T-helper 2 cell treated with Interferon-gamma antibody and Interleukin-4, amounts not matched to agents 100 ng/mL and 5 ng/mL, for 36 hours (primary cell): ENCODE measurements around the gene CELF4. TPM values are rescaled to one million over a fixed set of nuclear protein-coding genes. Genes with fewer than 3 reads are reported as not detected.

Source experiments
- intact Hi-C: fragments of 100-400 bp; cut with micrococcal nuclease; formaldehyde crosslinking; loops from one replicate; pipeline ENCODE4 v1.15.1; 2023
- total RNA-seq: library from RNA; stranded (reverse); gene quantifications from 2 replicates; pipeline ENCODE4 v1.2.3, GENCODE V29; 2022

CELF4 gene
- total RNA-seq = not detected in 2 replicates

DNA sequence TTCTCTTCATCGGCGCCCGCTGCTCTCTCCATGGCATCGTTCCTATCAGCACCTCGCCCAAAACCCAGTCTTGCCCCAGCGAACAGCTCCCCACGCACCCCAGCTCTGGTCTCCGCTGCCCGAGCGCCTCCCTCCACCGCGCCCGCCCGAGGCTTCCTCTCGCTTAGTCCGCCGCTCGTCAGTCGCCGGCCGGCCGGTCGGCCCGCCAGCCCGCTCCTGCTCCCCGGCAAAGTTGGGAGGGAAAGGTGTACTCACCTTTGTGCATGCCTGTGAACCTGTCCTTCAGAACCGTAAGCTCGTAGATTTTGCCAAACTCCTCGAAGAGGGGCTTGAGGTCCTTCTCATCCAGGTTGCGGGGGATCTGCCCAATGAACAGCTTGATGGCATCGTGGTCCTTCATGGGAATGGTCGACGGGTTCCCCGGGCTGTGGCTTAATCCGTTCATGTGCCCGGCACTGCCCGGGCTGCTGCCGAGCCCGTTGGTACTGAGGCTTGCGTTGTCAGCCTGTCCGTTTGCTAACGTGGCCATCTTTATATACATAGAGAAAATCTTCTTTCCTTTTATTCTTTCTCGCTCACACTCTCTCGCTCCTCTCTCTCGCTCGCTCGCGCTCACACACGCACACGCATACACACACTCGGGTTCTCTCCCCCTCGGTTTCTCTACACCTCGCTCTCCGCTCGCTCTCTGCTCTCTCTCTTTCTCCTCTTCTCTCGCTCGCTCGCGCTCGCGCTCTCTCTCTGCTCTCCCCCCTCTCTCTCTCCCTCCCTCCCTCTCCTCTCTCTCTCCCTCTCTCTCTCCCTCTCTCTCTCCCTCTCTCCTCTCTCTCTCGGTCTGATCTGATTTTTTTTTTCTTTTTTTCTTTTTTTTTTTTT is at the start of gene CELF4:
CELF4 (minus strand) TSS at position 698 of the 876 bp plus-strand sequence.
- intact Hi-C loops = no loop called here

DNA sequence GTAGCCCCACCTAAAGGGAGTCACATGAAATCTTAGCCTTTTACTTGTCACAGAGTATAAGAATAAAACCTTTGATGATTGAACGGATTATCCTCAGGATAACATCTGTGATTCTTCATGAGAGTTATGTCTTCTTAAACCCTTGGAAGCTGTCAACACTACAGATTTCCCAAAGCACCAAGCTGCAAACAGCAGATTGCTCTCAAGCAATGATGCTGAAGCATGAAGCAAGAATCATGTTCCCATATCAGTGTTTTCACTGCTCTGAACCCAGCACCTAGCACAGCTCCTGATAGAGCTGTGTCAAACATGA is 47.6 kb upstream of the CELF4 start:
- intact Hi-C loops = no loop called here

DNA sequence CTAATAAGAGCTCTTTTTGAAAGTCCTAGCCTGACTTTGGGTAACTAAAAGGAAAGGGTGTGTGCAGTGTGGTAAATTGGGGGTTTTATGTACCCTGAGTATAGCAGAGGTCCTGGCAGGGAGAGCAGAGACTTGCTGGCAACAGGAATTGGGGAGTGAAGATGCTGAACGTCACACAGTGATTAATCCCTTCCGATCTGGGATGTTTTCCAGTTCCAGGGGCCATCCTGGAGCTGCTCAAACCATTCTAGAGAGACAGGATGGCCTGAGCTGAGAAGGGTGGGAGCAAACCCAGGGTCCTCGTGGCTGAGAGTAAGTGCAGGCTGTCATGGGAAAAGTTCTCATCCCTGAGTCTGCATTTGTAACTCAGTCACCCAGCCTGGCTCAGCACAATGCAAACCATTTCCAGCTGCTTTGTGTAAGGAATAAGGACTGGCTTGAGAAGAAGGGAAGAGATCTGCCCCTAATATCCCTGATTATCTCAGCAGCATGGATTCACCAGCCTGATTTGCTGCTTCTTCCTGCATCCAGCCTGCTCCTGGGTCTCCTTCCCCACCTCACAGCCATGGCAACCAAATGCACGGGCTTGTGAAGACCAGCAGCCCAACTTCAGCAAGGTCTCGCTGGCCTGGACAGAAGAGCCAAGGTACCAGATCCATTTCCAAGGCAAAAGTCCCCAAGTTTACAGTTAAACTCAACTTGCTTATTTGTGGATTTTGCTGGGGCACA is 47.1 kb upstream of the CELF4 start:
- intact Hi-C loops = no loop called here

DNA sequence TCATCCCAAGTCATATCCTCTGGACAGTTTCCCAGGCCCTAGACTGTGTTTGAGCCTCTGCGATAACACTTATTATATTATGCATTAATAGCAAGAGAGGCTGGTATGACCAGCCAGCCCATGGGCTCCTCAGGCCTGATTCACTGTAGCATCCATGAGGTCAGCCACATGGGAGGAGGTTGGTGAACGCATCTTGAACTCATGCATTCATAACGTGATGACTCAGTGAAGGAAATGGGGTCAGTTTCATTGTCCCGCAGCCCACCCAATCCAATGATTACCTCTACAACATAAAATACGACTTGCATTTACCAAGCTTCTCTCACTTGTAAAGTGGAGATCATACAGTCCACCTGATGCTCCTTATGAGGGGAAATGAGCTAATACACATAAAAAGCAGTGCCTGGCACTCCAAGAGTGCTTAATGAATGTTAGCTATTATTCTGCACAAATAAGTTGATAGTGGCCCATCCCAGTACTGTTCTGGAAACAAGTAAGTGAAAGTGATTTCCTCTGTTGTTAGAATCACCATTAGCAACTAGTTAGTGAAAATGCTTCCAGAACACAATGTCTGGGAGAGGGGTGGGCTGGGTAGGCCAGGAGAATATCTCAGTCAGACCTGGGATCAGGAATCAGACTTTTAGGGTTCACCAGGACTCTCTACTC is 46.1 kb upstream of the CELF4 start:
- intact Hi-C loops = no loop called here

DNA sequence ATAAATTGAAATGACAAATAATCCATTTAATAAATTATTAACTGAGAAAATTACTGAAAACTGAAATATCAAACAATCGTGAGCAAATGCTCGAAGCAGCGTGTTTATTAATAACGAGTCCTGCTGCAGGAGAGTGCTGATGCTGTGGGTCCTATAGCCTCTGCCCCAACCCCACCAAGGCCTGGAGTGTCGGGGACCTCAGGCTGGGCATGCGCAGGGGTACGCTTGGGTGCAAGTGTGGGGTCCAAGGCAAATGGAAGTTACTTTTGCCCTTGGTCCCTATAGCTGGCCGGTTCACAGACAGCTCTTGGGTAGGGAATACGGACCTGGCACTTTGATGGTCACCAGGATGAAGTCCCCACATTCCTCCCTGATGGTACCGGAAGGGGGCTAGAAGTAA is 43.3 kb upstream of the CELF4 start:
- intact Hi-C loops = no loop called here

DNA sequence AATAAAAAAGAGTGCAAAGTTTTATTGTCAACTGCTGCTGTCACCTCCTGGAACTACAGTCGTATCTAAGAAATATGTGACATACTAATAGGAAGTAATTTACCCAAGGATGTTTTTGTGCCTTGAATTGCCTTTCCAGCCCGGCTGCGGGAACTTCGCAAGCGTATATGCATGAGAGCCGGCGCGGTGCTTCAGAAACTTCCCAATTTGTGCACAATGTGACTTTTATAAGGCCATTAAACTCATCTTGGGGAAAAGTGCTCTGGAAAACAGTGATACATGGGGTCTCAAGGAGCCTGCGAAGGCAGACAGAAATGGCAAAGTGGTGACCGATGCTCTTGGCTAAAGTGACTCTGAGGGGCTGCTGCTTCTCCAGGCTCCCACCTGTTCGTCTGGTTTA is 41.7 kb upstream of the CELF4 start:
- intact Hi-C loops = no loop called here

DNA sequence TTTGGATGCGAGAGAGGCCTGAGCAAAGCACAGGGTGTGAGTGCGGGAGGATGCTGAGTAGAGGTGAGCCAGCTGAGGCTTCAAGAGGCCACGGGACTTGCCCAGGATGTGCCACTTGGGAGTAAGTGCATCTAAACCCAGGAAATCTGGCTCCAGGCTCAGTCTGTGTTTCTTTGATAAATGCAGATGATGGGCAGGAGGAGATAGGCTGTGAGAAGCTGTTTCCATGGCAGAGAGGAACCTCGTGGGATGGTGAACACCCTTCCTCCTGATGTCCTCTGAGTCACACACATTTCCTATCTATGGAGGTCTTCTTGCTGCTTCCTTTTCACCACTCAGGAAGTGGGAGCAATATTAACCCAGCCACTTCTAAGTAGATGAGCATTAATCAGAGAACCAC is 38.4 kb upstream of the CELF4 start:
- intact Hi-C loops = no loop called here

DNA sequence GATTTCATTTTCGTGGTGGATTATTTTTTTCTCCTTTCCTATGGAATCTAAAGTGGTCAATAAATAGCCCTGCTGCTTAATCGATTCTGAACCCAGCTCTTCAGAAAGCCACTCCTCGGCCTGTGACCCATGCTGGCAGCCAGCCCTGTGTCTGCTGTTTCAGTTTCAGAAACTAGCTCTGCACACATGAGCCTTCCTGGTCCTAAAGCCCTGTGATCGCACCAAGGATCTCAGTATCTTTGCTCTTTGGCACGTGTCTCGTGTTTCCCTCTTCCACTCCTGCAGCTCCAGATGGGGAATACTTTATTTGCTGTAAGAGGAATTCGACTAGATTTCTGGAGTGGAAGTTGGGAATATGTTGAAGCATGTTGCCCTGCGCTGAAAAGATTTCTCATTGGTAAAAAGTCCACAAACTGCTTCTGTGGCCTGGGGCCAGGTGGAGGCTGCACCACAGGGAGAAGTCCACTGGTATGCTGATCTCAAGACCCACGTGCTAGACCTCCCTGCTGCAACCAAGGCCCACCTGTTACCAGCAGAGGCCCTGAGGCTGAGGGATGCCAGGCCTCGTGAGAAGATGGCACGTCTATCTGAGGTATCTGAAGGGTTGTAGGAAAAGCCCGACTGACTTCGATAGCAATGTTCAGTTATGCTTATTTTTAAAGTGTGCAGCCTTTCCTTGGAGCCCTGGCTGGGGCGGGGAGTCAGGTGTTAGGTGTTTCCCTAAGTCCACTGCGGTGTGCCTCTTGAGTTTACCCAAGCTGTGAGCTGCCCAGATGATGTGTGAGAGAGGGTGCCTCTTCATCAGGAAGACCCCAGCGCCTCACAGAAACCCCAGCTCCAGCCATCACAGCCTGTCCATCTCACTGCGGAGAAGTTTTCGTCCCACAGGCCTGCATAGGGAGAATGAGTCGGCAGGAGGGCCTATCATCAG is 33.6 kb upstream of the CELF4 start:
- intact Hi-C loops = no loop called here

DNA sequence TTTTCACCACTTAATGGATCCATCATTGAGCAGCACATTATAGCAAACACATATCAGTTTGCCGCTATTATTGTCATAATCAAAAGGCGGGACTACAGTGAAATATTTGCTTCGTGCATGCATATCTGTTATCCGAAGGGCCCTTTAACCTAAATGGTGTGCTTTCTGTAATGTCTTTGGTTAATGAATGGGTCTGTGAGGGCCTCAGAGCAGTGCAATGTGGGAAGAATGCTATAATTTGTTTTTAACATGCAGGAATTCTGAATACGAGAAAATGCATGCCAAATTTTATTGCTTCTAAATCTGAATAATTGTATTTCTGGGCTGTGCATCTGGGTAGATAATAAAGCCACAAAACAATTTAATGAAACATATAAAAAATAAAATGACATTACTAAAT is 32.8 kb upstream of the CELF4 start:
- intact Hi-C loops = no loop called here

DNA sequence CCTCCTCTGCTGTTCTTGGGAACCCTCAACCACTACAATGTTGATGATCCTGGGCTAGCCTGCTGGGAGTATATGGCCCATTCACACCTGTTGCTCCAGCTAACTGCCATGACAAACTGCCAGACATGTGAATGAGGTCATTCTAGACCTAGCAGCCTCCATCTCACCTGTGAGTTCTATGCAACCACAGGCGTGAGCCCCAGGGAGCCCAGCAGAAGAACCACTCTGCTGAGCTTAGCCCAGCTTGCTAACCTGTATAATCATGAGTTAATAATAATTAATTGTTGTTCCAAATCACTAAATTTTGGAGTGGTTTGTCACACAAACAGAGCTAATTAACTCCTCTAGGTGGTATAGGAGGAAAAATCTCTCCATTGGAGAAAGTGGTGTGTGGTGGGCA is 24.7 kb upstream of the CELF4 start:
- intact Hi-C loops = no loop called here

DNA sequence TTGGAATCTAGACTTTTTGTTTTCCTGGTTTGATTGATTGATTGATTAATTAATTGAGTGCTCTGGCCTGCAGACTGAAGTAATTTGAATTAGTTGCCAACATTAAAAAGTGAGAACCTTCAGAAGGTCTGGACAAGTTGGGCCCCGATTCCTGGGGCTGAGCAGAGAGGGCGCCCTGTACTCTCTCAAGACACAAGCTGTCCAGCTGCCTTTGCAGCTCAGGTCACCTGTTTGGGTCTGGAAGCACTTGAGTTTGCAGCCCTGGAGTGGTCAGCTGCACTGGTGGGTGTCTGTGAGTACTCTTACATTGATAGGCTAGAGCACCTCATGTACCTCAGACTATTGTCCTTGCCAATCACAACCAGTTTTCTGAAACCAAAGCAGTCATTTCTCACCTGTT is 22.7 kb upstream of the CELF4 start:
- intact Hi-C loops = no loop called here

DNA sequence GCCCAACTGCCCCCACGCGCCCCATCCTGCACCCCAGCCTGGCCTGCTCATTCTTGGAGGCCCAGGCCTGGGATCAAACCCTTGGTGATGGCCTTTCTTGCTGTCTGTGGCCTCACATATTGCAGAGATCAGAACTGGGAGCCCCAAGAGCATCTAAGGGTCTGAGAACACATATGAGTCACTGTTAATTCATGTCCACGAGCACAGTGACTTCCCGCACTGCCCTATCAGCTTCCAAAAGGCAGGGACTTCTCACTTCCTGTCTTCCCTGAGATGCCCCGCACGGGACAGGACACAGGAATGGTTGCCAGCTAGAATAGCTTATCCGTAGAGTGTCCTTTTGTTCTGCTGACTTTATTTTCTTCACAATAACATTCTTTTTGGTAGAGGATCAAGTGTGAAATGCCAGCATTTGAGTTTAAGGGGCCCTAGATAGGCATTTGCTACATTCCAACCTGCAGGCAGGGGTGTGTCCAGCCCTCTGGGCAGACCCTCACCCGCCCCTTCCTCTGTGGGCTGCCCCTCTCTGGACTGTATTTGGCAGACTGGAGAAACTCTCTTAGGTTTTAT is 21.1 kb upstream of the CELF4 start:
- intact Hi-C loops = no loop called here

DNA sequence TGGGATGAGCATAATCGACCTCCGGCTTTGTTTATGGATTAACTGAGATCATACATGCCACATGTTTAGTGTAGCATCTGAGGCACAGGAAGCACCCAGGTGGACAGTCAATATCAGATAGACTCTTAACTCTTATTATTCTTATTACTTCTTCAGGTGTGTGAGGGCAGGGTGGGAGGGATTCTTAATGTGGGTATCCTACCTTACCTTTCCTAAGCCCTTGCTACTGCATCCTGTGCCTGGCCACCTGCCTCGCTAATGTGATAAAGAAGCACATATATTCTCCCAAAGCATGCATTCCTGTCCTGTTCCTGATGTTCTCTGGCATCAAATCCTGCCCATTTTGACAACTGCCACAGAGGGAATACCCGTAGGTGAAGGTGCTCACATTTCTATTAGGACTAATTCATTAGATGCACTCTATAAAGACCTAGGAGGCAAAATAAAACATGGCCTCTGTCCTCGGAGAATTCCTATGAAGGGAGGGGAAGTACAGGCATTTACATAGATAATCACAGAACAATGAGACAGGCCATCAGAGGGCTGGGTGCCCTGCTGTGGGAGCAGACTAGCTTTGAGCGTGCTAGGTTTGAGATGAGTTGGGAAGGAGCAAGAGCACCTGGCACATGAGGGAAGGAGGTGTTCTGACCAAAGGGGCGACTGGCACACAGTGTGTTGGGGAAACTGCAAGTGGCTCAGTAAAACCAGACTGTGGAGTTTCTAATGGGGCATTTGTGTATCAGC is 19.5 kb upstream of the CELF4 start:
- intact Hi-C loops = no loop called here

DNA sequence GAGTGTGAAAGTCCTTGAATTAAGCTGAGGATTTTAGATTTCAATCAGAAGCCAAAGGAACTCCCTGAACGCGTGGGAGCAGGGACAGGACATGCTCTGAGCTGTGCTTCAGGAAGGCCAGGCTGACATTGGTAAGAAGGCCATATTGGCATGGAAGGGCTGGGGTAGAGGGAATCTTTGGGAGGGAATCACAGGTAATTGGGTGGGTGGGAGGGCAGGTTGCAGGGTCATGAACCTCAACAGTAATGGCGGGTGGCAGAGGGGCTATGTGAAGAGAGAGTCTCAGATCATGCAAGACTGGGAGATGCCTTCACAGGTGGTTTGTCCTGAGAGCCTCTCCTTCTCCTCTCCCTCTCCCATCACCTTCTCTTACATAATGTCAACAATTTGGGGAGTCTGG is 18.6 kb upstream of the CELF4 start:
- intact Hi-C loops = no loop called here

DNA sequence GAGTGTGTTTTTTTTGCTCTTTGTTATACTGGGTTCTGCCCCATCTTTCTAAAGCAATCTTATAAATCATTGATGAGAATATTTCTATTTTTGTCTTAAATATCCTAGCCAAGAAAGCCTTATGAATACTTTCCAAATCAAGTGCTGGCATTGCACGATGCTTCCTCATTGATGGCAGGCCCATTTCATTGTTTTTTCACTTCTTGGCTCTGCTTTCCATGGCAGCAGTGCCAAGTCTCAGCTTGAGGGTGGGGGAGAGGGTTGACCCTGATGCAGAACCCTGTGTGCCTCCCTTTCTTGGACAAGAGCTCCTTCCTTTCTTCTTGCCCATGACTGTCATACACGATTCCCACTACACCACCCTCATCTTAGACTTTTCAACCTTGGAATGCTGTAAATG is 16.7 kb upstream of the CELF4 start:
- intact Hi-C loops = no loop called here

DNA sequence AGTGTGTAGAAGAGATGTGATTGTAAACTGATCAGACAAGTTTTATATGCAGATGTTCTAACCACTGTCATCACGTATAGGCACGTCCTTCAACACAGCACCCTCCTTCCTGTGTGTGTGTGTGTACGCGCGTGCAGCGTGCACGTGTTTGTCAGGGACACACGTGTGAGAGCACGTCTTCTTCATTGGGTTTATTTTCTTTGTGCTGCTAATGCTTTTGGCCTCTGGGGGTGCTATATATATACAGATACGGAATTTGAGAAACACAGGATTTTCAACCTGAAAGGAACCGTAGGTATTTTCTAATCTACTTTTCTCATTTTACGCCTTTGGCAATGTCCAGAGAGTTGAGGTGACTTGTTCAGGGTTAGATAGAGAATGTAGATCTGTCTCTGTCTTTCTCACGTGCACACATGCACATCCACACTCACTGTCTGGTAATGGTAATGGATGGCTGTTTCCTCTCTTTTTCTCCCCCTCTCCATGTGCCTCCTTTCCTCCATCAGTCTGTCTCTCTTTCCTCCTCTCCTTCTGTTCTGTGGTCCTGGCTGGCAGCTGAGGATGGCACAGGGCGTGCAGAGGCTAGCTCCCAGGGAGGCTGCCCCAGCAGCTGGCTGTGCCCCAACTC is 13.4 kb upstream of the CELF4 start:
- intact Hi-C loops = no loop called here

DNA sequence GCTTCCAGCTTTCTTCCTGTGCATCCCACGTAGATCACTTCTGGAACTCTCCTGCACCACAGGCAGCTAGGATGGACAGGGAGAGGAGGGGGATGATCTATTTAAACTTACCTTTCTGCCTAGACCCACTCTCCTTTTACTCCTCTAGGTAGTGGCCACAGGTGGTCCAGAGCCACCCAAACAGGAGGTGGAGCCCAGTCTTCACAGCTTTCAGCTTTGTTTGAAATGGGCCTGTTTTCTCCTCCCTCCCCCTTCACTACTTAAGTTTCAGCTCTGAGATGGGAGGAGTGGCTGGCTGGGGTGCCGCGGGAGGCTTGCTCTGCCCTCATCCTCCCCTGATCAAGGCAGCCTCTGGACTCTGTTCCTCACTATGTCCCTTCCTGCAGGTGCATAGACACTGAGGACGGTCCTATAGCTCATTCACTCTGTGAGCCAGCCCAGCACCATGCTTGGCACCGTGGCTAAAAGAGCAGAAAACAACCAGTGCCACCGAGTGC is 12.6 kb upstream of the CELF4 start:
- intact Hi-C loops = no loop called here

DNA sequence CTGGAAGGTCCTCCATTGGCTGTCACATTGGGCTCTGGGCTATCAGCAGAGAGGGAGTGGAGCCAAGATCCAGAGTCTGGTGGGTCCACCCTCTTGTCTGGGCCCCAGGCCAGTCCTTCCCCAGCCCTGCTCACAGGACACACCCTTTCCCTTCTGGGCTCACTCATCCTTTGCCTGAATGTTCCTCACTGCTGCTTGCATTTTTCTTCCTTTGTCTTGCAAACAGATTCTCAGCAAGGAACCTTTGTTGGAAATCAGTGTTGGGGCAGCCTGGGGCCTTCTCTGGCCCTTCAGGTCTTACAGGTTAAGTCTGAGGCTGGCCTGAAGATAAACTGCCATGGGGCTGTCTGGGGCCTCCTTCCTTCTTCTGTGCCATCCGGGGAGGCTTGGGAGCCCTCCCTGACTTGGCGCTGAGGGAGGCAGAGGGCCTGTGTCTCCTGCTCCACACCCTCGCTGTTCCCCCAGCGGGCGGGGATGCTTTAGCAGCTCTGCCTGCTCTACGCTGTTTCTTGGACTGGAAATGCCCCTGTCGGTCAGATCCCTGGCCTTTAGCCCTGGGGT is 11.5 kb upstream of the CELF4 start:
- intact Hi-C loops = no loop called here

DNA sequence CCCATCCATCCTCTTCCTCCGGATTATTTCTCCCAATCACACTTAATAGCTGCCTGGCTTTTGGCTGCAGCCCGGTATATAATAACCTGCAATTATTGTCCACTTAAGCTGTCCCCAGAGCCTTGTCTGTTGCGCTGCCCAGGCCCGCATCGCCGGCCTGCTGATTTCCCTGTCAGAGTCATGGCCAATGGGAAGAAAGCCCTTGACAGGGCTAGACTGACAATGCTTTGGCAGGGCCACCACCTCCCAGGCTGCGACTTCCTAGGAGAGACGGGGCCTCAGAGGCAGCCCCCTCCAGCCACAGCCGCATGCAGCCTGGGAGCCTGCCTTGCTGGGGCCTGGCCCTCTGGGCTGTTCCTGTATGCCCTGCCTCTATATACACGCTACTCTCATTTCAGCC is 10.0 kb upstream of the CELF4 start:
- intact Hi-C loops = no loop called here
